ENCODE results near the gene EIPR1.

GRCh38 chr2:3348767-3349166 lies 28.9 kb downstream of the EIPR1 start:
- TF ChIP-seq, protein P1, sequence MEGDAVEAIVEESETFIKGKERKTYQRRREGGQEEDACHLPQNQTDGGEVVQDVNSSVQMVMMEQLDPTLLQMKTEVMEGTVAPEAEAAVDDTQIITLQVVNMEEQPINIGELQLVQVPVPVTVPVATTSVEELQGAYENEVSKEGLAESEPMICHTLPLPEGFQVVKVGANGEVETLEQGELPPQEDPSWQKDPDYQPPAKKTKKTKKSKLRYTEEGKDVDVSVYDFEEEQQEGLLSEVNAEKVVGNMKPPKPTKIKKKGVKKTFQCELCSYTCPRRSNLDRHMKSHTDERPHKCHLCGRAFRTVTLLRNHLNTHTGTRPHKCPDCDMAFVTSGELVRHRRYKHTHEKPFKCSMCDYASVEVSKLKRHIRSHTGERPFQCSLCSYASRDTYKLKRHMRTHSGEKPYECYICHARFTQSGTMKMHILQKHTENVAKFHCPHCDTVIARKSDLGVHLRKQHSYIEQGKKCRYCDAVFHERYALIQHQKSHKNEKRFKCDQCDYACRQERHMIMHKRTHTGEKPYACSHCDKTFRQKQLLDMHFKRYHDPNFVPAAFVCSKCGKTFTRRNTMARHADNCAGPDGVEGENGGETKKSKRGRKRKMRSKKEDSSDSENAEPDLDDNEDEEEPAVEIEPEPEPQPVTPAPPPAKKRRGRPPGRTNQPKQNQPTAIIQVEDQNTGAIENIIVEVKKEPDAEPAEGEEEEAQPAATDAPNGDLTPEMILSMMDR (IDR thresholded peaks at IDR 0.05; ENCODE audit: insufficient read depth, low read length, poor library complexity, severe bottlenecking): no peak
- no peak for TF ChIP-seq EZH2phosphoT487 (conservative IDR thresholded peaks at IDR 0.05; ENCODE audit: low read length)
